ENCODE results near the gene PSD4.

DNA sequence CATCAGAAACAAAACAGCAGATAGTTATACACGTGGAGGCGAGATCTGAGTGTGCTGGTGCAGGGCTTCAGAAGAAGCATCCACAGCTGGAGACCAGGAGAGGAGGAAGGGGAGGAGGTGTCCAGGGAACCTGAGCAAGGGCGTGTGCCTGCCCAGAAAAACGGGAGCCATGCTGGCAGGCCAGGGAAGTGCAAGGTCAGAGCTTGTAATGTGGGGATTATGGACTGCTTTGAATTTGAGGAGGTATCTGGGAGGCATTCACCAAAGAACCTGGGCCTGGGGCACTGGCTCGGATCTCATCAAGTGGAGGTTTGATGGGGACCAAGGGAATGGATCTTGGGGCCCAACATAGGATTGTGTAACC, 12.6 kb downstream of the PSD4 start:
- TF ChIP-seq, protein P1, sequence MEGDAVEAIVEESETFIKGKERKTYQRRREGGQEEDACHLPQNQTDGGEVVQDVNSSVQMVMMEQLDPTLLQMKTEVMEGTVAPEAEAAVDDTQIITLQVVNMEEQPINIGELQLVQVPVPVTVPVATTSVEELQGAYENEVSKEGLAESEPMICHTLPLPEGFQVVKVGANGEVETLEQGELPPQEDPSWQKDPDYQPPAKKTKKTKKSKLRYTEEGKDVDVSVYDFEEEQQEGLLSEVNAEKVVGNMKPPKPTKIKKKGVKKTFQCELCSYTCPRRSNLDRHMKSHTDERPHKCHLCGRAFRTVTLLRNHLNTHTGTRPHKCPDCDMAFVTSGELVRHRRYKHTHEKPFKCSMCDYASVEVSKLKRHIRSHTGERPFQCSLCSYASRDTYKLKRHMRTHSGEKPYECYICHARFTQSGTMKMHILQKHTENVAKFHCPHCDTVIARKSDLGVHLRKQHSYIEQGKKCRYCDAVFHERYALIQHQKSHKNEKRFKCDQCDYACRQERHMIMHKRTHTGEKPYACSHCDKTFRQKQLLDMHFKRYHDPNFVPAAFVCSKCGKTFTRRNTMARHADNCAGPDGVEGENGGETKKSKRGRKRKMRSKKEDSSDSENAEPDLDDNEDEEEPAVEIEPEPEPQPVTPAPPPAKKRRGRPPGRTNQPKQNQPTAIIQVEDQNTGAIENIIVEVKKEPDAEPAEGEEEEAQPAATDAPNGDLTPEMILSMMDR (IDR thresholded peaks at IDR 0.05) = no peak
- no peak for TF ChIP-seq POLR2AphosphoS5 (IDR thresholded peaks at IDR 0.05; ENCODE audit: insufficient read depth in 1 of 2, low read depth in 1 of 2)
- no peak for TF ChIP-seq POLR2A (IDR thresholded peaks at IDR 0.05)

All from vagina (tissue), 2 donors.